ENCODE results near the gene DKKL1. TPM values are rescaled to one million over a fixed set of nuclear protein-coding genes. Genes with fewer than 3 reads are reported as not detected.

DKKL1 gene
- total and polyA plus RNA-seq, 2 experiments from 2014 or later = 0.76 to 2.9 TPM

- no peak for DNase-seq (ENCODE audit: low spot score)
- Mint-ChIP-seq H3K27me3 (ENCODE audit: insufficient read depth, low read depth, poor library complexity) (peaks cover 3% of the 10 kb centered on the region), H3K9me3 (peaks cover 34% of the 10 kb centered on the region), H3K4me1 (no peaks in the 10 kb centered on the region), H3K4me3 (no peak overlapping the region), H3K36me3 (ENCODE audit: low read depth) (peaks cover 13% of the 10 kb centered on the region; the same call in 2 of the 3 replicates), H3K27ac (no peak overlapping the region)
- H3K4me3 ChIP-seq = no peak overlapping the region
- no peaks in the 10 kb centered on the region for H3K4me1 ChIP-seq (ENCODE audit: insufficient read depth)
- TF ChIP-seq POLR2AphosphoS5 (IDR thresholded peaks at IDR 0.05; ENCODE audit: low read depth) = no peak
- no peak for ATAC-seq
- no peaks in the 10 kb centered on the region for H3K36me3 ChIP-seq (ENCODE audit: insufficient read depth)
- H3K27me3 ChIP-seq (ENCODE audit: insufficient read depth) = no peaks in the 10 kb centered on the region
- H3F3A ChIP-seq (replicated peaks; ENCODE audit: low read depth) = no peaks in the 10 kb centered on the region
- no peaks in the 10 kb centered on the region for H3K79me2 ChIP-seq (replicated peaks; ENCODE audit: insufficient read depth)
- no peak overlapping the region for H3K27ac ChIP-seq (ENCODE audit: low read depth)
- H3K9me2 ChIP-seq (ENCODE audit: insufficient read depth) = no peaks in the 10 kb centered on the region
- H2AFZ ChIP-seq = no peak overlapping the region
- H3K4me2 ChIP-seq = no peak overlapping the region
- H4K20me1 ChIP-seq (replicated peaks; ENCODE audit: insufficient read depth) = no peaks in the 10 kb centered on the region
Observed at GRCh38 chr19:49318296-49318695, 45.4 kb upstream of the DKKL1 start.

GRCh38 chr19:49324801-49325576 lies 38.7 kb upstream of the DKKL1 start, which contains the start of gene SLC6A16:
TSS of gene SLC6A16 (minus strand) at chr19:49325191. CDS start at chr19:49311347, 13,844 bp downstream.
- DNase-seq (ENCODE audit: low spot score) (no peak), ATAC-seq (no peak)
- Mint-ChIP-seq H3K36me3 (ENCODE audit: low read depth) (peaks cover 6% of the 10 kb centered on the region; the same call in 2 of the 3 replicates), H3K9me3 (peaks cover 18% of the 10 kb centered on the region), H3K27me3 (ENCODE audit: insufficient read depth, low read depth, poor library complexity) (peaks cover 2% of the 10 kb centered on the region), H3K4me3 (no peak within 1 kb of the TSS), H3K27ac (no peak within 1 kb of the TSS), H3K4me1 (peaks cover 3% of the 10 kb centered on the region; the same call in 1 of the 3 replicates)
- H3K36me3 ChIP-seq (ENCODE audit: insufficient read depth) = no peaks in the 10 kb centered on the region
- no peaks in the 10 kb centered on the region for H3K9me2 ChIP-seq (ENCODE audit: insufficient read depth)
- H3K79me2 ChIP-seq (replicated peaks; ENCODE audit: insufficient read depth) = no peaks in the 10 kb centered on the region
- H3K4me2 ChIP-seq = no peak within 1 kb of the TSS
- no peaks in the 10 kb centered on the region for H3K4me1 ChIP-seq (ENCODE audit: insufficient read depth)
- no peak within 1 kb of the TSS for H3K27ac ChIP-seq (ENCODE audit: low read depth)
- no peaks in the 10 kb centered on the region for H3K27me3 ChIP-seq (ENCODE audit: insufficient read depth)
- no peaks in the 10 kb centered on the region for H4K20me1 ChIP-seq (replicated peaks; ENCODE audit: insufficient read depth)
- no peak within 1 kb of the TSS for H3K4me3 ChIP-seq
- H2AFZ ChIP-seq = no peak within 1 kb of the TSS
- 0 out of 2 replicates have a peak, but pooled peaks cover 3% of the 10 kb centered on the region for H3F3A ChIP-seq (replicated peaks; ENCODE audit: low read depth)
- TF ChIP-seq JUNB (IDR thresholded peaks at IDR 0.05; ENCODE audit: unreplicated experiment) (no peak), POLR2AphosphoS5 (IDR thresholded peaks at IDR 0.05; ENCODE audit: low read depth) (no peak), STAT1 (IDR thresholded peaks at IDR 0.05; ENCODE audit: unreplicated experiment) (no peak), ZNF114 (CRISPR knock-in tag; IDR thresholded peaks at IDR 0.05) (no peak), EZH2 (IDR thresholded peaks at IDR 0.05; ENCODE audit: low read depth, unreplicated experiment) (no peak), REST (IDR thresholded peaks at IDR 0.05; ENCODE audit: unreplicated experiment) (no peak), ETS1 (IDR thresholded peaks at IDR 0.05) (no peak), ZNF462 (CRISPR knock-in tag; IDR thresholded peaks at IDR 0.05) (no peak), CREB1 (CRISPR knock-in tag; IDR thresholded peaks at IDR 0.05; ENCODE audit: low read depth) (no peak), ZNF331 (CRISPR knock-in tag; IDR thresholded peaks at IDR 0.05; ENCODE audit: low read depth) (no peak), NANOG (IDR thresholded peaks at IDR 0.05; ENCODE audit: borderline replicate concordance) (no peak)

All from GM23338 (cell line).